ENCODE measurements around the gene KRT81.
"Not testable (repeated sequence)": the region's sequence is repeated elsewhere in the genome, so short reads cannot be mapped to it uniquely, and the experiment has no call there.

Gene KRT81

GRCh38 chr12:52256584-52256935 is 34.8 kb downstream of the KRT81 start:
- DNase-seq (ENCODE audit: insufficient read length, low spot score): no peak
- FAIRE-seq: no peak

GRCh38 chr12:52255926-52256583 is 35.3 kb downstream of the KRT81 start:
- DNase-seq (ENCODE audit: insufficient read length, low spot score): no peak
- no peak for FAIRE-seq

- DNase-seq (ENCODE audit: insufficient read length, low spot score) (no peak), FAIRE-seq (no peak)
These were observed 36.2 kb downstream of the KRT81 start for GRCh38 chr12:52254965-52255751.

- FAIRE-seq (no peak), DNase-seq (ENCODE audit: insufficient read length, low spot score) (no peak)
These were observed 37.0 kb downstream of the KRT81 start for GRCh38 chr12:52254180-52254964.

GRCh38 chr12:52253391-52254179 is 37.7 kb downstream of the KRT81 start:
- no peak for FAIRE-seq
- no peak for DNase-seq (ENCODE audit: insufficient read length, low spot score)

- no peak for FAIRE-seq
These were observed 38.5 kb downstream of the KRT81 start for GRCh38 chr12:52252728-52253343.

GRCh38 chr12:52252175-52252615 is 39.1 kb downstream of the KRT81 start:
- FAIRE-seq; DNase-seq (ENCODE audit: insufficient read length, low spot score): not testable (repeated sequence)

More at GRCh38 chr12:52252728-52253343, 38.5 kb downstream of the KRT81 start:
- DNase-seq (ENCODE audit: insufficient read length, low spot score): no peak

- FAIRE-seq (no peak), DNase-seq (ENCODE audit: insufficient read length, low spot score) (no peak)
These were observed 39.8 kb downstream of the KRT81 start for GRCh38 chr12:52251367-52252051.

GRCh38 chr12:52250048-52250990 is 41.0 kb downstream of the KRT81 start:
- FAIRE-seq (no peak), DNase-seq (ENCODE audit: insufficient read length, low spot score) (no peak)

GRCh38 chr12:52249511-52250047 is 41.8 kb downstream of the KRT81 start:
- no peak for FAIRE-seq
- no peak for DNase-seq (ENCODE audit: insufficient read length, low spot score)

- FAIRE-seq (no peak), DNase-seq (ENCODE audit: insufficient read length, low spot score) (no peak)
These were observed 42.5 kb downstream of the KRT81 start for GRCh38 chr12:52248541-52249461.

- no peak for FAIRE-seq
These were observed 43.5 kb downstream of the KRT81 start for GRCh38 chr12:52247622-52248540.

GRCh38 chr12:52246720-52247621 is 44.4 kb downstream of the KRT81 start:
- DNase-seq (ENCODE audit: insufficient read length, low spot score) (no peak), FAIRE-seq (no peak)

More at GRCh38 chr12:52247622-52248540, 43.5 kb downstream of the KRT81 start:
- no peak for DNase-seq (ENCODE audit: insufficient read length, low spot score)

- DNase-seq (ENCODE audit: insufficient read length, low spot score): no peak
These were observed 45.3 kb downstream of the KRT81 start for GRCh38 chr12:52245962-52246569.

More at GRCh38 chr12:52245962-52246569, 45.3 kb downstream of the KRT81 start:
- FAIRE-seq: no peak
